OCI-LY7 (cell line): Measurements from ENCODE around the gene CHST2. TPM values are rescaled to one million over a fixed set of nuclear protein-coding genes. Genes with fewer than 3 reads are reported as not detected.

Experiments
- BruUV-seq: library from RNA; stranded (reverse); fragments of 400-500 nt; replicated peaks from 2 replicates; lab custom pipeline; 2021; lab: Mats Ljungman, UMichigan
- CTCF ChIA-PET: fragments of 300-600 bp; sonication (Branson Sonifier 250); formaldehyde crosslinking; loops from one replicate; lab custom pipeline; 2022; ENCODE audit warnings: antibody characterized with exemption; ENCODE audit not compliant: unreplicated experiment; lab: Charles Lee
- POLR2A ChIA-PET: fragments of 300-600 bp; sonication (Branson Sonifier 250); formaldehyde crosslinking; loops from one replicate; lab custom pipeline; 2022; ENCODE audit warnings: antibody characterized with exemption; lab: Charles Lee
- DNase-seq: peaks from one replicate; pipeline ENCODE4 v3.0.0-alpha.2; 2015; ENCODE audit warnings: low spot score
- H2AFZ ChIP-seq: fragments of 200-600 bp; sonication (generic), shearing (Covaris generic); 2 replicates; pipeline ENCODE4 v1.6.1; 2014; ENCODE audit warnings: mild to moderate bottlenecking, antibody characterized with exemption, low read length, moderate library complexity
- H3K27ac ChIP-seq: fragments of 200-600 bp; sonication (generic); 2 replicates; pipeline ENCODE4 v1.5.1; 2014; ENCODE audit warnings: mixed run types, low read depth, mild to moderate bottlenecking, moderate library complexity, low read length, inconsistent platforms; ENCODE audit not compliant: poor library complexity, severe bottlenecking
- H3K36me3 ChIP-seq: fragments of 200-600 bp; sonication (generic); 2 replicates; pipeline ENCODE4 v1.6.1; 2014; ENCODE audit warnings: mild to moderate bottlenecking, antibody characterized with exemption, low read length, moderate library complexity, mixed read lengths; ENCODE audit not compliant: insufficient read depth
- H3K4me1 ChIP-seq: fragments of 200-600 bp; sonication (generic); 2 replicates; pipeline ENCODE4 v1.5.1; 2014; ENCODE audit warnings: mild to moderate bottlenecking, low read length; ENCODE audit not compliant: insufficient read depth, poor library complexity, severe bottlenecking
- H3K4me2 ChIP-seq: fragments of 200-600 bp; sonication (generic); 2 replicates; pipeline ENCODE4 v1.6.1; 2014; ENCODE audit warnings: mild to moderate bottlenecking, low read length
- H3K4me3 ChIP-seq: fragments of 200-600 bp; sonication (generic); 2 replicates; pipeline ENCODE4 v1.5.1; 2014; ENCODE audit warnings: mild to moderate bottlenecking, low read depth, low read length; ENCODE audit not compliant: poor library complexity, severe bottlenecking
- H3K79me2 ChIP-seq: fragments of 200-600 bp; sonication (generic); 2 replicates; pipeline ENCODE4 v1.6.1; 2016; ENCODE audit warnings: low read depth, mild to moderate bottlenecking, low read length, moderate library complexity, mixed read lengths; ENCODE audit not compliant: insufficient read depth
- H3K9me2 ChIP-seq: fragments of 200-600 bp; sonication (generic); 2 replicates; pipeline ENCODE4 v1.6.1; 2016; ENCODE audit warnings: mild to moderate bottlenecking, low read length, mixed read lengths; ENCODE audit not compliant: insufficient read depth
- H3K9me3 ChIP-seq: fragments of 200-600 bp; sonication (generic); 2 replicates; pipeline ENCODE4 v1.6.1; 2014; ENCODE audit warnings: mild to moderate bottlenecking, mixed run types, low read length, mixed read lengths
- H4K20me1 ChIP-seq: fragments of 200-600 bp; sonication (generic); 2 replicates; pipeline ENCODE4 v1.6.1; 2014; ENCODE audit warnings: mild to moderate bottlenecking, antibody characterized with exemption, low read length, moderate library complexity, mixed read lengths; ENCODE audit not compliant: insufficient read depth
- CTCF ChIP-seq: fragments of 200-600 bp; sonication (generic); conservative IDR thresholded peaks from 2 replicates; pipeline ENCODE4 v1.5.1; 2014; ENCODE audit warnings: mild to moderate bottlenecking, antibody characterized with exemption, low read length, moderate library complexity, mixed read lengths
- EZH2phosphoT487 ChIP-seq: fragments of 200-600 bp; sonication (generic); IDR thresholded peaks from 2 replicates; pipeline ENCODE4 v1.6.1; 2018; ENCODE audit warnings: low read depth, borderline replicate concordance, mild to moderate bottlenecking, mixed run types, antibody characterized with exemption, low read length, moderate library complexity, mixed read lengths
- intact Hi-C: fragments of 100-400 bp; cut with micrococcal nuclease; formaldehyde crosslinking; loops from one replicate; pipeline ENCODE4 v1.10.0; 2022; ENCODE audit not compliant: unreplicated experiment
- total RNA-seq, 2 experiments: library from RNA; depleted of rRNA in 1 of 2; stranded (reverse); fragments of >200 nt in 1 of 2; shearing (Covaris generic) in 1 of 2; gene quantifications; 2 replicates each; pipeline ENCODE4 v1.2.3, GENCODE V29; 2014 to 2022

Gene CHST2
- total RNA-seq, 2 experiments from 2014 or later = 1.2 TPM

- Histone ChIP-seq H3K9me2 (no peaks in the 10 kb centered on the region), H3K4me3 (no peak overlapping the region), H3K4me2 (no peak overlapping the region), H3K36me3 (no peaks in the 10 kb centered on the region), H3K4me1 (peaks cover 11% of the 10 kb centered on the region), H3K79me2 (no peaks in the 10 kb centered on the region), H3K9me3 (no peaks in the 10 kb centered on the region), H3K27ac (no peak overlapping the region), H2AFZ (no peak overlapping the region), H4K20me1 (no peaks in the 10 kb centered on the region)
- CTCF ChIA-PET = no interaction called here
- intact Hi-C loops = no loop called here
- no TSS peak for BruUV-seq
- POLR2A ChIA-PET = interaction anchor here (0.9 to 1.6 kb wide), 3 partner anchors 16 to 34 kb away, joined by 3 read pairs; no protein-coding TSS in a partner anchor
- DNase-seq = no peak
- TF ChIP-seq EZH2phosphoT487 = no peak
- TF ChIP-seq CTCF = no peak
Observed at GRCh38 chr3:143078883-143079282, 40.7 kb upstream of the CHST2 start.

GRCh38 chr3:143080196-143080595, 39.4 kb upstream of the CHST2 start:
- TF ChIP-seq CTCF = no peak
- TF ChIP-seq EZH2phosphoT487 = no peak
- intact Hi-C loops = no loop called here

GRCh38 chr3:143081365-143081764, 38.2 kb upstream of the CHST2 start:
- peak overlapping the region; percentile 80; the same call in 1 of the 2 replicates for H2AFZ ChIP-seq
- peaks cover 11% of the 10 kb centered on the region for H3K4me1 ChIP-seq
- H4K20me1 ChIP-seq = no peaks in the 10 kb centered on the region
- CTCF ChIA-PET = no interaction called here
- H3K27ac ChIP-seq = no peak overlapping the region
- no peaks in the 10 kb centered on the region for H3K9me2 ChIP-seq
- BruUV-seq = no TSS peak
- DNase-seq = no peak
- no peaks in the 10 kb centered on the region for H3K79me2 ChIP-seq
- no peak for TF ChIP-seq EZH2phosphoT487
- no peak for TF ChIP-seq CTCF
- no peaks in the 10 kb centered on the region for H3K9me3 ChIP-seq
- H3K36me3 ChIP-seq = no peaks in the 10 kb centered on the region
- no peak overlapping the region for H3K4me2 ChIP-seq
- intact Hi-C loops = no loop called here
- H3K4me3 ChIP-seq = no peak overlapping the region
- POLR2A ChIA-PET = interaction anchor here (0.6 to 1.1 kb wide), 4 partner anchors 14 to 199 kb away, joined by 3 to 4 read pairs (median 3); no protein-coding TSS in a partner anchor

More at GRCh38 chr3:143080196-143080595, 39.4 kb upstream of the CHST2 start:
- CTCF ChIA-PET = no interaction called here
- BruUV-seq = no TSS peak
- no peak overlapping the region for H3K4me3 ChIP-seq
- no peak overlapping the region for H3K27ac ChIP-seq
- H3K36me3 ChIP-seq = no peaks in the 10 kb centered on the region
- POLR2A ChIA-PET = no interaction called here
- H3K79me2 ChIP-seq = no peaks in the 10 kb centered on the region
- no peaks in the 10 kb centered on the region for H3K9me3 ChIP-seq
- no peak overlapping the region for H2AFZ ChIP-seq
- no peaks in the 10 kb centered on the region for H3K9me2 ChIP-seq
- H4K20me1 ChIP-seq = no peaks in the 10 kb centered on the region
- H3K4me1 ChIP-seq = peaks cover 11% of the 10 kb centered on the region
- DNase-seq = no peak
- no peak overlapping the region for H3K4me2 ChIP-seq
